ENCODE results near the gene OMP.
"Not testable (repeated sequence)": the region's sequence is repeated elsewhere in the genome, so short reads cannot be mapped to it uniquely, and the experiment has no call there.

- not testable (repeated sequence) for TF ChIP-seq CTCF, POLR2A, EP300, POLR2AphosphoS5 (IDR thresholded peaks at IDR 0.05)
Measured at GRCh38 chr11:77061258-77061657, 41.4 kb upstream of the OMP start.
